GM18868 (cell line): ENCODE results near the gene ZNF132.
"Not testable (repeated sequence)": the region's sequence is repeated elsewhere in the genome, so short reads cannot be mapped to it uniquely, and the experiment has no call there.

Experiments
- ATAC-seq: cut with Tn5 transposase; IDR thresholded peaks from one replicate; pipeline ENCODE4 v1.9.1; 2021; ENCODE audit warnings: mild to moderate bottlenecking, moderate library complexity; ENCODE audit not compliant: unreplicated experiment

Gene ZNF132

GRCh38 chr19:58408152-58409009, 31.6 kb downstream of the ZNF132 start, which contains the start of gene ZNF584:
Gene ZNF584, plus strand, starts transcription at chr19:58408649. Its CDS starts 499 bp downstream, at chr19:58409148.
- ATAC-seq = peak; percentile 94

- no peak for ATAC-seq
Measured at GRCh38 chr19:58407658-58408151, 32.2 kb downstream of the ZNF132 start.

GRCh38 chr19:58406818-58407657, 32.9 kb downstream of the ZNF132 start:
- no peak for ATAC-seq

- ATAC-seq = not testable (repeated sequence)
Measured at GRCh38 chr19:58403920-58404478, 36.0 kb downstream of the ZNF132 start.

- ATAC-seq = no peak
Measured at GRCh38 chr19:58401840-58402421, 38.0 kb downstream of the ZNF132 start.

- peak; percentile 98 for ATAC-seq
Measured at GRCh38 chr19:58400916-58401839, 38.8 kb downstream of the ZNF132 start.

- no peak for ATAC-seq
Measured at GRCh38 chr19:58400316-58400915, 39.5 kb downstream of the ZNF132 start.

- ATAC-seq = no peak
Measured at GRCh38 chr19:58399903-58400302, 40.0 kb downstream of the ZNF132 start.

GRCh38 chr19:58398545-58398944, 41.4 kb downstream of the ZNF132 start:
- ATAC-seq = no peak

GRCh38 chr19:58398087-58398486, 41.9 kb downstream of the ZNF132 start:
- ATAC-seq = no peak

- ATAC-seq = no peak
Measured at GRCh38 chr19:58397533-58398037, 42.4 kb downstream of the ZNF132 start.

- no peak for ATAC-seq
Measured at GRCh38 chr19:58396691-58397532, 43.0 kb downstream of the ZNF132 start.

- ATAC-seq = no peak
Measured at GRCh38 chr19:58395979-58396627, 43.9 kb downstream of the ZNF132 start.

GRCh38 chr19:58395220-58395978, 44.6 kb downstream of the ZNF132 start, which contains the start of gene RNF225:
Gene RNF225, plus strand, starts transcription at chr19:58395656. Its CDS starts 434 bp downstream, at chr19:58396090.
- no peak for ATAC-seq

- no peak for ATAC-seq
Measured at GRCh38 chr19:58394821-58395219, 45.1 kb downstream of the ZNF132 start.

GRCh38 chr19:58393725-58394033, 46.3 kb downstream of the ZNF132 start:
- no peak for ATAC-seq
